WTC11 (cell line): ENCODE data around the gene TMEM86B. TPM values are rescaled to one million over a fixed set of nuclear protein-coding genes. Genes with fewer than 3 reads are reported as not detected.

Source experiments
- ATAC-seq: fragments of 200-7000 bp; cut with Tn5 transposase; 2 replicates; pipeline ENCODE4 v1.10.0; 2021; ENCODE audit warnings: mild to moderate bottlenecking, moderate library complexity
- CTCF ChIA-PET: fragments of 300-600 bp; sonication (Branson Sonifier 250); formaldehyde crosslinking; loops from one replicate; lab custom pipeline; 2021; ENCODE audit warnings: antibody characterized with exemption; lab: Charles Lee
- POLR2A ChIA-PET: fragments of 350-600 bp; sonication (Branson Sonifier 250); formaldehyde crosslinking; loops from one replicate; lab custom pipeline; 2021; ENCODE audit warnings: antibody characterized with exemption; lab: Charles Lee
- DNase-seq: peaks from one replicate; pipeline ENCODE4 v3.0.0; 2021; ENCODE audit warnings: low spot score
- H3K27ac Mint-ChIP-seq: 2 replicates; pipeline ENCODE4 v1.8.0; 2021; ENCODE audit warnings: mixed read lengths
- H3K27me3 Mint-ChIP-seq: 2 replicates; pipeline ENCODE4 v1.8.0; 2021; ENCODE audit warnings: low read depth, mild to moderate bottlenecking, moderate library complexity, mixed read lengths
- H3K36me3 Mint-ChIP-seq: 2 replicates; pipeline ENCODE4 v1.8.0; 2021; ENCODE audit warnings: mixed read lengths
- H3K4me1 Mint-ChIP-seq: 2 replicates; pipeline ENCODE4 v1.8.0; 2022; ENCODE audit warnings: mixed read lengths
- H3K4me3 Mint-ChIP-seq: 2 replicates; pipeline ENCODE4 v1.8.0; 2021; ENCODE audit warnings: mild to moderate bottlenecking, moderate library complexity, mixed read lengths
- H3K9me3 Mint-ChIP-seq: 2 replicates; pipeline ENCODE4 v1.8.0; 2021; ENCODE audit warnings: mixed read lengths
- E2F4 ChIP-seq: sonication (generic); formaldehyde crosslinking; IDR thresholded peaks from 2 replicates; pipeline ENCODE4 v1.8.1; 2022; ENCODE audit warnings: low read depth, mild to moderate bottlenecking, moderate library complexity, missing genetic modification reagents, borderline replicate concordance
- ELF4 ChIP-seq: sonication (generic); formaldehyde crosslinking; IDR thresholded peaks from 2 replicates; pipeline ENCODE4 v1.8.1; 2022; ENCODE audit warnings: low read depth, mild to moderate bottlenecking, moderate library complexity, missing genetic modification reagents
- FOXJ3 ChIP-seq: sonication (generic); formaldehyde crosslinking; IDR thresholded peaks from 2 replicates; pipeline ENCODE4 v1.9.0; 2021; ENCODE audit warnings: missing genetic modification reagents, mild to moderate bottlenecking, borderline replicate concordance
- FOXP1 ChIP-seq: sonication (generic); formaldehyde crosslinking; IDR thresholded peaks from 2 replicates; pipeline ENCODE4 v1.8.0; 2022; ENCODE audit warnings: missing genetic modification reagents, mild to moderate bottlenecking, moderate library complexity, borderline replicate concordance
- JAZF1 ChIP-seq: fragments of 250-450 bp; sonication (Bioruptor Pico); IDR thresholded peaks from 2 replicates; pipeline ENCODE4 v1.9.0; 2021; ENCODE audit warnings: moderate library complexity, mild to moderate bottlenecking, inconsistent platforms
- MXD4 ChIP-seq: fragments of 250-450 bp; sonication (Bioruptor Pico); IDR thresholded peaks from 2 replicates; pipeline ENCODE4 v1.8.0; 2021; ENCODE audit warnings: mild to moderate bottlenecking, moderate library complexity, borderline replicate concordance
- MYBL2 ChIP-seq: sonication (generic); formaldehyde crosslinking; IDR thresholded peaks from 2 replicates; pipeline ENCODE4 v1.8.1; 2023; ENCODE audit warnings: mild to moderate bottlenecking, moderate library complexity, missing genetic modification reagents
- PREB ChIP-seq: sonication (generic); formaldehyde crosslinking; IDR thresholded peaks from 2 replicates; pipeline ENCODE4 v1.8.1; 2022; ENCODE audit warnings: mild to moderate bottlenecking, missing genetic modification reagents, moderate library complexity, borderline replicate concordance
- SMAD3 ChIP-seq: sonication (generic); formaldehyde crosslinking; IDR thresholded peaks from 2 replicates; pipeline ENCODE4 v1.8.0; 2022; ENCODE audit warnings: missing genetic modification reagents, mild to moderate bottlenecking, borderline replicate concordance
- SMAD4 ChIP-seq: sonication (generic); formaldehyde crosslinking; IDR thresholded peaks from 2 replicates; pipeline ENCODE4 v1.8.0; 2022; ENCODE audit warnings: mild to moderate bottlenecking, missing genetic modification reagents
- ZNF232 ChIP-seq: sonication (generic); formaldehyde crosslinking; IDR thresholded peaks from 2 replicates; pipeline ENCODE4 v1.8.0; 2022; ENCODE audit warnings: mild to moderate bottlenecking, missing genetic modification reagents
- ZNF263 ChIP-seq: sonication (generic); formaldehyde crosslinking; IDR thresholded peaks from 2 replicates; pipeline ENCODE4 v1.8.1; 2022; ENCODE audit warnings: low read depth, mild to moderate bottlenecking, moderate library complexity, missing genetic modification reagents
- ZNF416 ChIP-seq: fragments of 250-450 bp; sonication (Bioruptor Pico); IDR thresholded peaks from 2 replicates; pipeline ENCODE4 v1.9.0; 2021; ENCODE audit warnings: mild to moderate bottlenecking, inconsistent platforms
- ZNF512 ChIP-seq: sonication (generic); formaldehyde crosslinking; IDR thresholded peaks from 2 replicates; pipeline ENCODE4 v1.8.1; 2022; ENCODE audit warnings: missing genetic modification reagents, borderline replicate concordance
- total RNA-seq: library from RNA; stranded (reverse); gene quantifications from 3 replicates; pipeline ENCODE4 v1.2.3, GENCODE V29; 2021

The TMEM86B gene
- total RNA-seq, 1 experiment from 2014 or later: 4.2 TPM

GRCh38 chr19:55229145-55229788 lies 704 bp upstream of the TMEM86B start:
- Mint-ChIP-seq H3K4me1 (peaks cover 4% of the 10 kb centered on the region; the same call in 1 of the 2 replicates), H3K4me3 (no peak overlapping the region), H3K36me3 (peaks cover 7% of the 10 kb centered on the region), H3K27me3 (no peaks in the 10 kb centered on the region), H3K9me3 (no peaks in the 10 kb centered on the region), H3K27ac (0 out of 2 replicates have a peak overlapping the region, but pooled peaks have one; percentile 23)
- ATAC-seq: no peak
- DNase-seq: no peak
- POLR2A ChIA-PET: interaction anchor here (0.6 kb wide), 1 partner anchor 100 kb away, joined by 5 read pairs; no protein-coding TSS in a partner anchor
- no peak for TF ChIP-seq ZNF232 (CRISPR knock-in tag)
- CTCF ChIA-PET: no interaction called here

- Mint-ChIP-seq H3K27ac (peak overlapping the region; percentile 23; the same call in 1 of the 2 replicates), H3K4me1 (peaks cover 4% of the 10 kb centered on the region; the same call in 1 of the 2 replicates), H3K27me3 (no peaks in the 10 kb centered on the region), H3K4me3 (no peak overlapping the region), H3K9me3 (no peaks in the 10 kb centered on the region), H3K36me3 (peaks cover 4% of the 10 kb centered on the region)
- no peak for TF ChIP-seq ELF4 (CRISPR knock-in tag)
- no peak for TF ChIP-seq SMAD3 (CRISPR knock-in tag)
- DNase-seq (no peak), ATAC-seq (no peak)
- POLR2A ChIA-PET: no interaction called here
- CTCF ChIA-PET: interaction anchor here (0.6 to 1.3 kb wide), 2 partner anchors 17 to 20 kb away, joined by 4 read pairs; no protein-coding TSS in a partner anchor
Measured at GRCh38 chr19:55228015-55228391, 560 bp downstream of the TMEM86B start.

DNA sequence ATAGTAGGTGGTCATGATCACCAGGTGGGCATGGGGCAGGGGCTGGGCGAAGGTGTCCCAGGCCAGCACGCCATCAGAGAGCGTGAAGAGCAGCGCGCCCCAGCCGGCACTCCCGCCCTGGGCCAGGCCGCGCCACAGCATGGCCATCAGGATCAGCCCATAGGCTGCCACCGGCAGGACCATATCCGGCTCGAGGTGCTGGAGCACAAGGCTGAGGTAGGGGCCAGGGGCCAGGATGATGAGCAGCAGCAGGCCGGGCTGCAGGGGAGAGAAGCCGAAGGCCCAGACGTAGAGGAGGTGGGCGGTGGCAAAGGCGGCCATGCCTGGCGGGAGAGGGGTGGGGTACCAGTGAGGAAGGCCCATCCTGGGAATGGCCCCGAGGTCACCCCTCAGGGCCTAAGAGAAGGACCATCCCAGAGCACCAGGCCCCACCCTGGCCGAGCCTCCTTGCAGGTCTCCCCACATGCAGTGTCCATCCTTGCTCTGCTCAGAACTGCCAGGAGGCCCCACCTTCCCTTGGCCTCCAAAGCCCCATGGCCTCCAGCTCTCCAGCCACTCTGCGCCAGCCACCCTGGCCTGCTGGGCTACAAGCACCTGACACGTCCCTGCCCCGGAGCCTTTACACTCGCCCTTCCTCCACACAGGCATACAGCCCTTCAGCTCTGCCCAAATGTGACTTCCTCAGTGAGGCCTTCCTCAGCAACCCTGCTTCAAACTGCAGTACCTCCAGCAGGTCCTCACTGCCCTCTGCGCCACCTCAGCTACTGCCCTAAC lies 1.1 kb downstream of the TMEM86B start:
- Mint-ChIP-seq H3K4me3 (no peak overlapping the region), H3K4me1 (peaks cover 4% of the 10 kb centered on the region; the same call in 1 of the 2 replicates), H3K36me3 (peaks cover 4% of the 10 kb centered on the region), H3K9me3 (no peaks in the 10 kb centered on the region), H3K27me3 (no peaks in the 10 kb centered on the region), H3K27ac (no peak overlapping the region; the same call in 1 of the 2 replicates)
- POLR2A ChIA-PET: no interaction called here
- CTCF ChIA-PET: interaction anchor here (0.6 to 1.3 kb wide), 3 partner anchors 16 to 121 kb away, joined by 3 to 4 read pairs (median 4); no protein-coding TSS in a partner anchor
- DNase-seq (no peak), ATAC-seq (no peak)
- TF ChIP-seq JAZF1 (CRISPR knock-in tag): no peak

- H3K27me3 Mint-ChIP-seq: no peaks in the 10 kb centered on the region
- TF ChIP-seq MXD4 (CRISPR knock-in tag) (no peak), PREB (CRISPR knock-in tag) (no peak)
- no peak for ATAC-seq
- H3K9me3 Mint-ChIP-seq: no peaks in the 10 kb centered on the region
- ChIA-PET CTCF (interaction anchor here (0.6 to 1.3 kb wide), 2 partner anchors 21 to 122 kb away, joined by 3 to 4 read pairs; no protein-coding TSS in a partner anchor), POLR2A (no interaction called here)
- DNase-seq: no peak
- H3K4me1 Mint-ChIP-seq: peaks cover 4% of the 10 kb centered on the region; the same call in 1 of the 2 replicates
- peaks cover 4% of the 10 kb centered on the region; the same call in 1 of the 2 replicates for H3K36me3 Mint-ChIP-seq
- H3K27ac Mint-ChIP-seq: no peak overlapping the region
- H3K4me3 Mint-ChIP-seq: no peak overlapping the region
Measured at GRCh38 chr19:55226788-55227187, 1.8 kb downstream of the TMEM86B start.

DNA sequence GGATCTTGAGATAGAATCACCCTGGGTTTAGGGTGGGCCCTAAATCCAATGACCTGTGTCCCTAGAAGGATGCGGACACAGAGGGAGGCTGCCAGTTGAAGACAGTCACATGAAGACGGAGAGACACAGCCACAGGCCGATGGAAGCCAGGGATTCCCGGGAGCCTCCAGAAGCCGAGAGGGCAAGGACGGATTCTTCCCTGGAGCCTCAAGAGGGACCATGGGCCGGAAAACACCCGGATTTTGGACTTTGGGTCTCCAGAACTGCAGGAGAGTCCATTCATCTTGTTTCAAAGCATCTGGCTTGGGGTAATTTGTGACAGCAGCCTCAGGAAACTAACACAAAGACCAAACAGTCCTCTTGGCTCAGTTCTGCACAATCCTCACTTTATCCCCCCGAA lies 2.3 kb downstream of the TMEM86B start:
- H3K36me3 Mint-ChIP-seq: peaks cover 4% of the 10 kb centered on the region; the same call in 1 of the 2 replicates
- TF ChIP-seq E2F4 (CRISPR knock-in tag) (no peak), SMAD4 (no peak), FOXJ3 (no peak), ZNF263 (CRISPR knock-in tag) (no peak), ZNF512 (no peak), SMAD3 (CRISPR knock-in tag) (no peak), MYBL2 (no peak), ELF4 (CRISPR knock-in tag) (no peak), FOXP1 (no peak), ZNF416 (no peak)
- CTCF ChIA-PET: no interaction called here
- POLR2A ChIA-PET: no interaction called here
- no peaks in the 10 kb centered on the region for H3K9me3 Mint-ChIP-seq
- no peaks in the 10 kb centered on the region for H3K27me3 Mint-ChIP-seq
- DNase-seq (no peak), ATAC-seq (no peak)
- H3K27ac Mint-ChIP-seq: no peak overlapping the region
- peaks cover 4% of the 10 kb centered on the region; the same call in 1 of the 2 replicates for H3K4me1 Mint-ChIP-seq
- H3K4me3 Mint-ChIP-seq: no peak overlapping the region
